ENCODE measurements around the gene CHD1.

CHD1 gene

GRCh38 chr5:98935206-98935605 lies 6.4 kb upstream of the CHD1 start:
- no peak for DNase-seq (ENCODE audit: low read depth)

GRCh38 chr5:98934546-98934945 lies 5.7 kb upstream of the CHD1 start:
- DNase-seq (ENCODE audit: low read depth): no peak

GRCh38 chr5:98933445-98934072 lies 4.8 kb upstream of the CHD1 start:
- DNase-seq (ENCODE audit: low read depth): no peak

- no peak for DNase-seq (ENCODE audit: low read depth)
These were observed 2.4 kb upstream of the CHD1 start for GRCh38 chr5:98930972-98931762.

- DNase-seq (ENCODE audit: low read depth): no peak
These were observed 997 bp upstream of the CHD1 start for GRCh38 chr5:98929710-98930298.

GRCh38 chr5:98927989-98928872 lies 576 bp downstream of the CHD1 start:
- peak; percentile 17 for DNase-seq (ENCODE audit: low read depth)

- peak; percentile 37 for DNase-seq (ENCODE audit: low read depth)
These were observed 1.4 kb downstream of the CHD1 start for GRCh38 chr5:98927242-98927988.

GRCh38 chr5:98923966-98924365 lies 4.8 kb downstream of the CHD1 start:
- DNase-seq (ENCODE audit: low read depth): no peak

- no peak for DNase-seq (ENCODE audit: low read depth)
These were observed 6.8 kb downstream of the CHD1 start for GRCh38 chr5:98921947-98922505.

GRCh38 chr5:98917433-98917832 lies 11.4 kb downstream of the CHD1 start:
- DNase-seq (ENCODE audit: low read depth): no peak

GRCh38 chr5:98916540-98916939 lies 12.3 kb downstream of the CHD1 start:
- DNase-seq (ENCODE audit: low read depth): no peak

GRCh38 chr5:98913911-98914310 lies 14.9 kb downstream of the CHD1 start:
- DNase-seq (ENCODE audit: low read depth): no peak

- DNase-seq (ENCODE audit: low read depth): no peak
These were observed 17.3 kb downstream of the CHD1 start for GRCh38 chr5:98911280-98912040.

GRCh38 chr5:98909363-98909762 lies 19.4 kb downstream of the CHD1 start:
- DNase-seq (ENCODE audit: low read depth): no peak

GRCh38 chr5:98907951-98908350 lies 20.9 kb downstream of the CHD1 start:
- DNase-seq (ENCODE audit: low read depth): no peak

GRCh38 chr5:98906756-98907355 lies 22.0 kb downstream of the CHD1 start:
- no peak for DNase-seq (ENCODE audit: low read depth)

- no peak for DNase-seq (ENCODE audit: low read depth)
These were observed 22.7 kb downstream of the CHD1 start for GRCh38 chr5:98905857-98906688.

- no peak for DNase-seq (ENCODE audit: low read depth)
These were observed 24.0 kb downstream of the CHD1 start for GRCh38 chr5:98904780-98905179.

GRCh38 chr5:98902733-98903132 lies 26.1 kb downstream of the CHD1 start:
- DNase-seq (ENCODE audit: low read depth): no peak

Measured in activated gamma-delta T cell treated with anti-CD3 and anti-CD28 coated beads, Interleukin-2, amount 50 U/mL, for 16 hours (primary cell).